ENCODE measurements around the gene TNN. TPM values are rescaled to one million over a fixed set of nuclear protein-coding genes. Genes with fewer than 3 reads are reported as not detected.

TNN gene
- total RNA-seq, 1 experiment from 2014 or later = 0.07 TPM

DNA sequence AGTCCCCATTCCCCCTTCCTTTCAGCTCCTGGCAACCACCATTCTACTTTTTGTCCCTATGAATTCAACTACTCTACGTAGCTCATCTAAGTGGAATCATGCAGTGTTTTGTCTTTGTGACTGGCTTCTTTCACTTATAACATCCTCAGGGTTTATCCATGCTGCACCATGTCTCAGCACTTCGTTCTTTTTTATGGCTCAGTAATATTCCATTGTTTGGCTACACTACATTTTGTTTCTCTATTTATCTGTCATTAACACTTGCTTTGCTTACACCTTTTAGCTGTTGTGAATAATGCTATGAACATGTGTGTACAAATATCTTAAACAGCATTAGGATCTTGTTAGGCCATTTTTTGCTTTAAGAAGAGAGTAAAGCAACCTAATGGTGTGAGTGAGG is 42.9 kb upstream of the TNN start:
- Mint-ChIP-seq H3K9me3 (ENCODE audit: low read depth, unreplicated experiment) (no peaks in the 10 kb centered on the region), H3K36me3 (ENCODE audit: insufficient read depth, unreplicated experiment) (peaks cover 17% of the 10 kb centered on the region), H3K27me3 (ENCODE audit: unreplicated experiment) (no peaks in the 10 kb centered on the region), H3K4me3 (ENCODE audit: low read depth, unreplicated experiment) (no peak overlapping the region), H3K27ac (ENCODE audit: unreplicated experiment) (no peak overlapping the region), H3K4me1 (ENCODE audit: low read depth, unreplicated experiment) (peaks cover 24% of the 10 kb centered on the region)
- intact Hi-C loops (cut with micrococcal nuclease; ENCODE audit: unreplicated experiment) = no loop called here
- DNase-seq = no peak
- TF ChIP-seq, protein P1, sequence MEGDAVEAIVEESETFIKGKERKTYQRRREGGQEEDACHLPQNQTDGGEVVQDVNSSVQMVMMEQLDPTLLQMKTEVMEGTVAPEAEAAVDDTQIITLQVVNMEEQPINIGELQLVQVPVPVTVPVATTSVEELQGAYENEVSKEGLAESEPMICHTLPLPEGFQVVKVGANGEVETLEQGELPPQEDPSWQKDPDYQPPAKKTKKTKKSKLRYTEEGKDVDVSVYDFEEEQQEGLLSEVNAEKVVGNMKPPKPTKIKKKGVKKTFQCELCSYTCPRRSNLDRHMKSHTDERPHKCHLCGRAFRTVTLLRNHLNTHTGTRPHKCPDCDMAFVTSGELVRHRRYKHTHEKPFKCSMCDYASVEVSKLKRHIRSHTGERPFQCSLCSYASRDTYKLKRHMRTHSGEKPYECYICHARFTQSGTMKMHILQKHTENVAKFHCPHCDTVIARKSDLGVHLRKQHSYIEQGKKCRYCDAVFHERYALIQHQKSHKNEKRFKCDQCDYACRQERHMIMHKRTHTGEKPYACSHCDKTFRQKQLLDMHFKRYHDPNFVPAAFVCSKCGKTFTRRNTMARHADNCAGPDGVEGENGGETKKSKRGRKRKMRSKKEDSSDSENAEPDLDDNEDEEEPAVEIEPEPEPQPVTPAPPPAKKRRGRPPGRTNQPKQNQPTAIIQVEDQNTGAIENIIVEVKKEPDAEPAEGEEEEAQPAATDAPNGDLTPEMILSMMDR (IDR thresholded peaks at IDR 0.05; ENCODE audit: unreplicated experiment) = no peak
- no TSS peak for BruUV-seq (replicated peaks)
- CTCF ChIA-PET = no interaction called here

DNA sequence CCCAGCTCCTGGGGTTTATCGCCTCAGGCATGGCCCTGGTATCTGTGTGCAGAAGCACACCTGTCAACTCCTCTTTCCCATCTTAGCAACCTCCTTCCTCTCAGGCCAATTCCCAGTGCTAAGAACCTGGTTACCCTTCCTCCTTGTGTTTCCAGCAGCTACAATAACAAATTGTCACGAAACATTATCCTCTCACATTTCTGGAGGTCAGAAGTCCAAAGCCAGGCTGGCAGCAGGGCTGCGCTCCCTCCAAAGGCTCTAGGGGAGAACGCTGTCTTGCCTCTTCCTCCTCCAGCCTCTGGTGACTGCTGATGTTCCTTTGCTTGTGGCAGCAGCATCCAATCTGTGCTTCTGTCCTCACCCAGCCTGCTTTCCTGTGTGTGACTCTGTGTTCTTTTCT is 33.7 kb upstream of the TNN start:
- intact Hi-C loops (cut with micrococcal nuclease; ENCODE audit: unreplicated experiment) = loop anchor here (10.0 kb wide), 1 partner anchor 281 kb away; no protein-coding TSS in a partner anchor
- Mint-ChIP-seq H3K4me3 (ENCODE audit: low read depth, unreplicated experiment) (no peak overlapping the region), H3K27me3 (ENCODE audit: unreplicated experiment) (peaks cover 70% of the 10 kb centered on the region), H3K9me3 (ENCODE audit: low read depth, unreplicated experiment) (no peaks in the 10 kb centered on the region), H3K36me3 (ENCODE audit: insufficient read depth, unreplicated experiment) (no peaks in the 10 kb centered on the region), H3K4me1 (ENCODE audit: low read depth, unreplicated experiment) (peaks cover 8% of the 10 kb centered on the region), H3K27ac (ENCODE audit: unreplicated experiment) (no peak overlapping the region)
- CTCF ChIA-PET = no interaction called here
- no TSS peak for BruUV-seq (replicated peaks)
- DNase-seq = no peak
- TF ChIP-seq, protein P1 (IDR thresholded peaks at IDR 0.05; ENCODE audit: unreplicated experiment) = no peak

DNA sequence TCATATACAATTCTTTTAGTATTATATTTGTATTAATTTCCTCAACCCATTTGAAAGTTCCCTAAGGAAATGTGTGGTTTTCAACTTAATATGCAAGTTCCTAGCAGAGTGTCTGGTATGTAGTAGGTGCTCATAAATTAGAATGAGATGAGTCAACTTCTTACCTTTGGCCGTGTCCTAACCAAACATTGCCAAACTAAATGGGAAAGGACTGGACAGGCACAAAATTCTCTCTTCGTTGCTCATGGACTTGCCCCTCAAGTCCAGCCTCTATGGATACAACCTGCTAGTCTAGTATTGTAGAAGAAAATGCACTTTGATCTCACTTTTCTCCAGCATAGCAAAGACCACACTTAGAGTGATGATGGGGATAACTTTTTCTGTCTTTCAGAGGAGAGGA is 32.9 kb upstream of the TNN start:
- Mint-ChIP-seq H3K4me1 (ENCODE audit: low read depth, unreplicated experiment) (peaks cover under 1% of the 10 kb centered on the region), H3K4me3 (ENCODE audit: low read depth, unreplicated experiment) (no peak overlapping the region), H3K27ac (ENCODE audit: unreplicated experiment) (no peak overlapping the region), H3K27me3 (ENCODE audit: unreplicated experiment) (peaks cover 78% of the 10 kb centered on the region), H3K36me3 (ENCODE audit: insufficient read depth, unreplicated experiment) (no peaks in the 10 kb centered on the region), H3K9me3 (ENCODE audit: low read depth, unreplicated experiment) (no peaks in the 10 kb centered on the region)
- no peak for DNase-seq
- intact Hi-C loops (cut with micrococcal nuclease; ENCODE audit: unreplicated experiment) = loop anchor here (10.0 kb wide), 1 partner anchor 280 kb away; no protein-coding TSS in a partner anchor
- TF ChIP-seq, protein P1 (IDR thresholded peaks at IDR 0.05; ENCODE audit: unreplicated experiment) = no peak
- CTCF ChIA-PET = no interaction called here
- BruUV-seq (replicated peaks) = no TSS peak

DNA sequence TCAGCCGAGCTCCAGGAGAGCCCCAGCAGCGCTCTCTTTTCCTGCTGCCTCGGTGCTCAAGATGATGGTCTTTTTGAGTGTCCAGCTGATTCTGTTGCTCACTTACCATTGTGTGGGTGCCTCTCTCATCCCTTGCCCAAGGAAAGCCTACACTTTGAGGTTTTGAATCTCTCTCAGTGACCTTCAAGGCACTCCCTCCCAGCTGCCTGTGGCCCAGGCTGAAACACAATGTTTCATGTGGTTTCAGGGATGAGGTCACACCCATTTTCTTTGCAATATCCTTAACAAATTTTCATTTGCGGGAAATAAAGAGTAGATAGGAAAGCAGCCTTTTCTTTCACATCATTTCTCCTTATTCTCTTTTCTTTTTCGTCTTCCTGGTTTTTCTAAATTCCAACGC is 31.8 kb upstream of the TNN start:
- no TSS peak for BruUV-seq (replicated peaks)
- H3K4me1 Mint-ChIP-seq (ENCODE audit: low read depth, unreplicated experiment) = no peaks in the 10 kb centered on the region
- intact Hi-C loops (cut with micrococcal nuclease; ENCODE audit: unreplicated experiment) = loop anchor here (10.0 kb wide), 1 partner anchor 279 kb away; no protein-coding TSS in a partner anchor
- H3K27me3 Mint-ChIP-seq (ENCODE audit: unreplicated experiment) = peaks cover 89% of the 10 kb centered on the region
- DNase-seq = no peak
- H3K27ac Mint-ChIP-seq (ENCODE audit: unreplicated experiment) = no peak overlapping the region
- no peak overlapping the region for H3K4me3 Mint-ChIP-seq (ENCODE audit: low read depth, unreplicated experiment)
- TF ChIP-seq, protein P1 (IDR thresholded peaks at IDR 0.05; ENCODE audit: unreplicated experiment) = no peak
- H3K9me3 Mint-ChIP-seq (ENCODE audit: low read depth, unreplicated experiment) = no peaks in the 10 kb centered on the region
- H3K36me3 Mint-ChIP-seq (ENCODE audit: insufficient read depth, unreplicated experiment) = no peaks in the 10 kb centered on the region
- CTCF ChIA-PET = interaction anchor here (0.6 to 0.8 kb wide), 2 partner anchors 90 to 234 kb away, joined by 3 read pairs; no protein-coding TSS in a partner anchor
